PC-9 (cell line): ENCODE data around the gene ERC2.

Experiments used
- EZH2 ChIP-seq: fragments of 200-600 bp; sonication (generic); IDR thresholded peaks from 2 replicates; pipeline ENCODE4 v1.8.0; 2017; ENCODE audit warnings: antibody characterized with exemption, low read depth
- TF ChIP-seq, protein P1 (sequence below): fragments of 200-600 bp; sonication (generic); conservative IDR thresholded peaks from 2 replicates; pipeline ENCODE4 v1.6.1; 2017; ENCODE audit warnings: mixed run types, antibody characterized with exemption, mild to moderate bottlenecking, moderate library complexity

GRCh38 chr3:56324473-56324872, 143.8 kb downstream of the ERC2 start:
- TF ChIP-seq, protein P1, sequence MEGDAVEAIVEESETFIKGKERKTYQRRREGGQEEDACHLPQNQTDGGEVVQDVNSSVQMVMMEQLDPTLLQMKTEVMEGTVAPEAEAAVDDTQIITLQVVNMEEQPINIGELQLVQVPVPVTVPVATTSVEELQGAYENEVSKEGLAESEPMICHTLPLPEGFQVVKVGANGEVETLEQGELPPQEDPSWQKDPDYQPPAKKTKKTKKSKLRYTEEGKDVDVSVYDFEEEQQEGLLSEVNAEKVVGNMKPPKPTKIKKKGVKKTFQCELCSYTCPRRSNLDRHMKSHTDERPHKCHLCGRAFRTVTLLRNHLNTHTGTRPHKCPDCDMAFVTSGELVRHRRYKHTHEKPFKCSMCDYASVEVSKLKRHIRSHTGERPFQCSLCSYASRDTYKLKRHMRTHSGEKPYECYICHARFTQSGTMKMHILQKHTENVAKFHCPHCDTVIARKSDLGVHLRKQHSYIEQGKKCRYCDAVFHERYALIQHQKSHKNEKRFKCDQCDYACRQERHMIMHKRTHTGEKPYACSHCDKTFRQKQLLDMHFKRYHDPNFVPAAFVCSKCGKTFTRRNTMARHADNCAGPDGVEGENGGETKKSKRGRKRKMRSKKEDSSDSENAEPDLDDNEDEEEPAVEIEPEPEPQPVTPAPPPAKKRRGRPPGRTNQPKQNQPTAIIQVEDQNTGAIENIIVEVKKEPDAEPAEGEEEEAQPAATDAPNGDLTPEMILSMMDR = no peak
- TF ChIP-seq EZH2 = no peak
